Measurements from ENCODE around the gene PI16.

DNA sequence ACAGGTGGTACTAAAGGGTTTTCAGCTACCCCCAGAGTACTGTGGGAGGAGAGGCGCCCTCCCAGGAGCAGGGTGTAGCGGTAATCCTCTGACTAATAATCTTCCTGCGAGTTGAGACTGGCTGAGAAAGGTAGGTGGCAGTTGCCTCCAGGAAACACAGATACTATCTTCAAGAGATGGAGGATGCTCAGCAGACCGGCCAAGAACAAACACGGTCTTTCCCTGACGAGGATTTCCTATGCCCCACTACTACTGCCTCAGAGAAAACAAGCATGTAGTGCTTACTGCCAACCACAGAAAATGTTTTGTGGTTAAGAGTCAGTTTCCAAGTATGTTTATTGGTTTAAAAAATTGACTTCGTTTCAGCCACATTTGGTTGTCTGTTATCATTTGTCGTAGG lies 42.0 kb upstream of the PI16 start:
- TF ChIP-seq, protein P1, sequence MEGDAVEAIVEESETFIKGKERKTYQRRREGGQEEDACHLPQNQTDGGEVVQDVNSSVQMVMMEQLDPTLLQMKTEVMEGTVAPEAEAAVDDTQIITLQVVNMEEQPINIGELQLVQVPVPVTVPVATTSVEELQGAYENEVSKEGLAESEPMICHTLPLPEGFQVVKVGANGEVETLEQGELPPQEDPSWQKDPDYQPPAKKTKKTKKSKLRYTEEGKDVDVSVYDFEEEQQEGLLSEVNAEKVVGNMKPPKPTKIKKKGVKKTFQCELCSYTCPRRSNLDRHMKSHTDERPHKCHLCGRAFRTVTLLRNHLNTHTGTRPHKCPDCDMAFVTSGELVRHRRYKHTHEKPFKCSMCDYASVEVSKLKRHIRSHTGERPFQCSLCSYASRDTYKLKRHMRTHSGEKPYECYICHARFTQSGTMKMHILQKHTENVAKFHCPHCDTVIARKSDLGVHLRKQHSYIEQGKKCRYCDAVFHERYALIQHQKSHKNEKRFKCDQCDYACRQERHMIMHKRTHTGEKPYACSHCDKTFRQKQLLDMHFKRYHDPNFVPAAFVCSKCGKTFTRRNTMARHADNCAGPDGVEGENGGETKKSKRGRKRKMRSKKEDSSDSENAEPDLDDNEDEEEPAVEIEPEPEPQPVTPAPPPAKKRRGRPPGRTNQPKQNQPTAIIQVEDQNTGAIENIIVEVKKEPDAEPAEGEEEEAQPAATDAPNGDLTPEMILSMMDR (IDR thresholded peaks at IDR 0.05), result peak in 1 of 4 experiments; percentile 19
- TF ChIP-seq POLR2AphosphoS5 (IDR thresholded peaks at IDR 0.05) (peak; percentile 89), POLR2A (IDR thresholded peaks at IDR 0.05) (no peak)
